ENCODE results near the gene DACT3. TPM values are rescaled to one million over a fixed set of nuclear protein-coding genes. Genes with fewer than 3 reads are reported as not detected.
A peak's percentile ranks its signal among the peaks of the same experiment; 100 is the strongest.

Gene DACT3
- total and polyA plus RNA-seq, 2 of the 13 experiments (the other 11 are each of a cell fraction or from before 2014, with no cell fraction given), result 0.04 TPM; not detected in 1

- peak; percentile 94 for TF ChIP-seq POLR2G (IDR thresholded peaks at IDR 0.05; ENCODE audit: low read depth, low read length)
- no peak; the same call in 1 of the 2 replicates for TF ChIP-seq ZNF331 (CRISPR knock-in tag; IDR thresholded peaks at IDR 0.05)
- TF ChIP-seq ZNF260 (CRISPR knock-in tag; IDR thresholded peaks at IDR 0.05; ENCODE audit: borderline replicate concordance, low read depth), result no peak
- no peak for TF ChIP-seq ZNF577 (CRISPR knock-in tag; IDR thresholded peaks at IDR 0.05; ENCODE audit: borderline replicate concordance, low read depth)
- TF ChIP-seq ZBTB42 (CRISPR knock-in tag; IDR thresholded peaks at IDR 0.05), result peak; percentile 91; the same call in 1 of the 2 replicates
- TF ChIP-seq ZNF350 (CRISPR knock-in tag; IDR thresholded peaks at IDR 0.05; ENCODE audit: borderline replicate concordance, low read depth), result peak; percentile 90
- no peak for TF ChIP-seq KAT2B (IDR thresholded peaks at IDR 0.05; ENCODE audit: borderline replicate concordance, low read depth, low read length)
- peak; percentile 94 for TF ChIP-seq ZNF709 (CRISPR knock-in tag; IDR thresholded peaks at IDR 0.05)
- no peak for TF ChIP-seq ZNF318 (CRISPR knock-in tag; IDR thresholded peaks at IDR 0.05)
- no peak; the same call in 1 of the 2 replicates for TF ChIP-seq ZNF274 (CRISPR knock-in tag; IDR thresholded peaks at IDR 0.05)
- peak; percentile 93 for TF ChIP-seq KDM3A (CRISPR knock-in tag; IDR thresholded peaks at IDR 0.05; ENCODE audit: low read depth)
- TF ChIP-seq ETV5 (CRISPR knock-in tag; IDR thresholded peaks at IDR 0.05; ENCODE audit: borderline replicate concordance), result peak; percentile 47
- TF ChIP-seq CREB1 (IDR thresholded peaks at IDR 0.05), result peak; percentile 98
- TF ChIP-seq CREB1 (CRISPR knock-in tag; IDR thresholded peaks at IDR 0.05), result peak; percentile 91
- TF ChIP-seq NR2F1 (CRISPR knock-in tag; IDR thresholded peaks at IDR 0.05), result no peak
- TF ChIP-seq TIGD3 (CRISPR knock-in tag; IDR thresholded peaks at IDR 0.05; ENCODE audit: borderline replicate concordance), result no peak
- no peak; the same call in 1 of the 2 replicates for TF ChIP-seq KAT7 (CRISPR knock-in tag; IDR thresholded peaks at IDR 0.05; ENCODE audit: borderline replicate concordance)
- peak; percentile 48; the same call in 1 of the 2 replicates for TF ChIP-seq HDAC2 (CRISPR knock-in tag; IDR thresholded peaks at IDR 0.05)
- no peak for TF ChIP-seq MZF1 (CRISPR knock-in tag; IDR thresholded peaks at IDR 0.05; ENCODE audit: borderline replicate concordance)
- TF ChIP-seq ZNF772 (CRISPR knock-in tag; IDR thresholded peaks at IDR 0.05), result peak; percentile 80; the same call in 1 of the 2 replicates
Measured at GRCh38 chr19:46600384-46601317, 60.3 kb downstream of the DACT3 start (continued).

Measured in HepG2 (cell line).